CD4-positive, alpha-beta T cell (primary cell): ENCODE results near the gene WSB1. TPM values are rescaled to one million over a fixed set of nuclear protein-coding genes. Genes with fewer than 3 reads are reported as not detected.

Source experiments
- ATAC-seq: fragments of 200-7000 bp; cut with Tn5 transposase; one replicate; pipeline ENCODE4 v1.10.0; 2022; ENCODE audit warnings: mild to moderate bottlenecking; ENCODE audit not compliant: poor library complexity
- CTCF ChIA-PET: fragments of 350-600 bp; sonication (Branson Sonifier 250); formaldehyde crosslinking; loops from one replicate; lab custom pipeline; 2021; ENCODE audit warnings: antibody characterized with exemption, inconsistent platforms; lab: Charles Lee
- POLR2A ChIA-PET: fragments of 350-600 bp; sonication (Branson Sonifier 250); formaldehyde crosslinking; loops from one replicate; lab custom pipeline; 2021; ENCODE audit warnings: antibody characterized with exemption, inconsistent platforms; lab: Charles Lee
- DNase-seq, 14 experiments: peaks; one replicate each; pipeline ENCODE4 v3.0.0-alpha.2; 2013 to 2020; ENCODE audit warnings: mixed read lengths in 2 of 14
- H3K27ac ChIP-seq, 2 donors: one replicate each; pipeline versions ENCODE4 v1.5.1 to v1.7.0; 2013; ENCODE audit warnings: low read length in 2 of 2, low read depth in 1 of 2, mild to moderate bottlenecking in 1 of 2
- H3K27me3 ChIP-seq, 2 experiments: 1 replicate in 1 of 2; 2 replicates in 1 of 2; pipeline versions ENCODE4 v1.6.1 to v1.7.0; 2013; ENCODE audit warnings: low read length in 2 of 2, control low read depth in 1 of 2, mild to moderate bottlenecking in 1 of 2, moderate library complexity in 1 of 2; ENCODE audit not compliant: insufficient read depth in 2 of 2, control insufficient read depth in 1 of 2
- H3K36me3 ChIP-seq: one replicate; pipeline ENCODE4 v1.6.1; 2013; ENCODE audit warnings: low read length, control low read depth; ENCODE audit not compliant: insufficient read depth
- H3K4me1 ChIP-seq: one replicate; pipeline ENCODE4 v1.6.1; 2013; ENCODE audit warnings: low read length, control low read depth; ENCODE audit not compliant: insufficient read depth
- H3K4me3 ChIP-seq: one replicate; pipeline ENCODE4 v1.5.1; 2013; ENCODE audit warnings: mild to moderate bottlenecking, low read length, moderate library complexity
- H3K9me3 ChIP-seq, 2 experiments: 1 replicate in 1 of 2; 2 replicates in 1 of 2; pipeline versions ENCODE4 v1.6.1 to v1.7.0; 2013; ENCODE audit warnings: low read length in 2 of 2, mild to moderate bottlenecking in 2 of 2, control low read depth in 1 of 2, moderate library complexity in 1 of 2; ENCODE audit not compliant: control insufficient read depth in 1 of 2, insufficient read depth in 1 of 2
- H3K27ac Mint-ChIP-seq: one replicate; pipeline ENCODE4 v1.8.0; 2020; ENCODE audit warnings: mixed read lengths
- H3K27me3 Mint-ChIP-seq: one replicate; pipeline ENCODE4 v1.8.0; 2021; ENCODE audit warnings: mixed read lengths
- H3K36me3 Mint-ChIP-seq: one replicate; pipeline ENCODE4 v1.8.0; 2021; ENCODE audit warnings: low read depth, mixed read lengths
- H3K4me1 Mint-ChIP-seq: one replicate; pipeline ENCODE4 v1.8.0; 2021; ENCODE audit warnings: low read depth, mixed read lengths
- H3K4me3 Mint-ChIP-seq: one replicate; pipeline ENCODE4 v1.8.0; 2020; ENCODE audit warnings: mild to moderate bottlenecking, mixed read lengths
- H3K9me3 Mint-ChIP-seq: one replicate; pipeline ENCODE4 v1.8.0; 2020; ENCODE audit warnings: mixed read lengths
- CTCF ChIP-seq: fragments of 200-600 bp; IDR thresholded peaks from one replicate; pipeline ENCODE4 v1.8.0; 2022; ENCODE audit warnings: antibody characterized with exemption, mild to moderate bottlenecking
- intact Hi-C, 2 experiments: fragments of 100-400 bp; cut with DNase I in 1 of 2; cut with micrococcal nuclease in 1 of 2; formaldehyde crosslinking; loops; one replicate each; pipeline versions ENCODE4 v1.15.1 to v1.9.0; 2023 to 2025; cut with DNase I, micrococcal nuclease
- total RNA-seq, 174 experiments: library from RNA in 2 of 174; stranded (reverse) in 2 of 174; gene quantifications; one replicate each; pipeline ENCODE4 v1.2.3 and lab custom pipeline; 2021 to 2026

The WSB1 gene
- total RNA-seq, 2 experiments from 2014 or later: 99.4 to 104 TPM

- peaks cover 0 to 3% of the 10 kb centered on the region in 2 experiments for H3K27me3 ChIP-seq
- ATAC-seq (no peak), DNase-seq (no peak)
- no peak overlapping the region for H3K4me3 Mint-ChIP-seq
- H3K4me1 Mint-ChIP-seq: no peaks in the 10 kb centered on the region
- no peaks in the 10 kb centered on the region for H3K36me3 ChIP-seq
- no peak overlapping the region for H3K27ac Mint-ChIP-seq
- H3K27me3 Mint-ChIP-seq: peaks cover 12% of the 10 kb centered on the region
- POLR2A ChIA-PET: interaction anchor here (0.8 kb wide), 1 partner anchor 25 kb away, joined by 3 read pairs; the partner anchor contains the start of gene WSB1
- CTCF ChIA-PET: no interaction called here
- H3K9me3 Mint-ChIP-seq: no peaks in the 10 kb centered on the region
- no peaks in the 10 kb centered on the region for H3K36me3 Mint-ChIP-seq
- H3K4me1 ChIP-seq: no peaks in the 10 kb centered on the region
- no peak overlapping the region for H3K4me3 ChIP-seq
- intact Hi-C loops: no loop called here
- no peak overlapping the region for H3K27ac ChIP-seq
- H3K9me3 ChIP-seq: no peaks in the 10 kb centered on the region
- TF ChIP-seq CTCF: no peak
These were observed 25.4 kb upstream of the WSB1 start for GRCh38 chr17:27268394-27269085.

- H3K36me3 Mint-ChIP-seq: no peaks in the 10 kb centered on the region
- ChIA-PET POLR2A (interaction anchor here (0.8 kb wide), 1 partner anchor 24 kb away, joined by 3 read pairs; the partner anchor contains the start of gene WSB1), CTCF (no interaction called here)
- Histone ChIP-seq H3K4me1 (no peaks in the 10 kb centered on the region), H3K9me3 (no peaks in the 10 kb centered on the region), H3K27ac (no peak overlapping the region), H3K4me3 (no peak overlapping the region), H3K27me3 (peaks cover 0 to 3% of the 10 kb centered on the region in 2 experiments), H3K36me3 (no peaks in the 10 kb centered on the region)
- H3K9me3 Mint-ChIP-seq: no peaks in the 10 kb centered on the region
- intact Hi-C loops: no loop called here
- peaks cover 12% of the 10 kb centered on the region for H3K27me3 Mint-ChIP-seq
- no peak overlapping the region for H3K4me3 Mint-ChIP-seq
- ATAC-seq: no peak
- DNase-seq: no peak
- H3K27ac Mint-ChIP-seq: no peak overlapping the region
- no peaks in the 10 kb centered on the region for H3K4me1 Mint-ChIP-seq
- TF ChIP-seq CTCF: no peak
These were observed 24.7 kb upstream of the WSB1 start for GRCh38 chr17:27269201-27269600.

GRCh38 chr17:27269974-27270373 lies 23.9 kb upstream of the WSB1 start:
- H3K36me3 Mint-ChIP-seq: no peaks in the 10 kb centered on the region
- TF ChIP-seq CTCF: no peak
- intact Hi-C loops: no loop called here
- DNase-seq (no peak), ATAC-seq (no peak)
- CTCF ChIA-PET: no interaction called here
- Histone ChIP-seq H3K4me3 (no peak overlapping the region), H3K27ac (no peak overlapping the region), H3K36me3 (no peaks in the 10 kb centered on the region), H3K27me3 (peaks cover 0 to 3% of the 10 kb centered on the region in 2 experiments), H3K9me3 (no peaks in the 10 kb centered on the region), H3K4me1 (no peaks in the 10 kb centered on the region)
- no peaks in the 10 kb centered on the region for H3K9me3 Mint-ChIP-seq
- peaks cover 12% of the 10 kb centered on the region for H3K27me3 Mint-ChIP-seq
- POLR2A ChIA-PET: no interaction called here
- H3K4me3 Mint-ChIP-seq: no peak overlapping the region
- no peaks in the 10 kb centered on the region for H3K4me1 Mint-ChIP-seq
- no peak overlapping the region for H3K27ac Mint-ChIP-seq
